GM23338 (cell line): ENCODE measurements around the gene RIGI. TPM values are rescaled to one million over a fixed set of nuclear protein-coding genes. Genes with fewer than 3 reads are reported as not detected.
A peak's percentile ranks its signal among the peaks of the same experiment; 100 is the strongest.

Source experiments
- ATAC-seq: fragments of 200-7000 bp; cut with Tn5 transposase; 3 replicates; pipeline ENCODE4 v1.9.1; 2020
- DNase-seq: peaks from one replicate; pipeline ENCODE4 v3.0.0-alpha.2; 2015; ENCODE audit warnings: low spot score
- H2AFZ ChIP-seq: fragments of 200-600 bp; sonication (generic); 2 replicates; pipeline ENCODE4 v1.8.0; 2016; ENCODE audit warnings: antibody characterized with exemption, mild to moderate bottlenecking, moderate library complexity
- H3F3A ChIP-seq: fragments of 200-600 bp; sonication (generic); replicated peaks from 2 replicates; pipeline ENCODE4 v1.8.0; 2017; ENCODE audit warnings: antibody characterized with exemption, mixed run types, low read depth
- H3K27ac ChIP-seq: fragments of 200-600 bp; sonication (generic); 2 replicates; pipeline ENCODE4 v1.6.1; 2016; ENCODE audit warnings: low read depth
- H3K27me3 ChIP-seq: fragments of 200-600 bp; sonication (generic); 2 replicates; pipeline ENCODE4 v1.8.0; 2016; ENCODE audit warnings: mild to moderate bottlenecking, mixed run types, moderate library complexity; ENCODE audit not compliant: insufficient read depth
- H3K36me3 ChIP-seq: fragments of 200-600 bp; sonication (generic); 2 replicates; pipeline ENCODE4 v1.8.0; 2016; ENCODE audit warnings: mild to moderate bottlenecking; ENCODE audit not compliant: insufficient read depth
- H3K4me1 ChIP-seq: fragments of 200-600 bp; sonication (generic); 2 replicates; pipeline ENCODE4 v1.8.0; 2016; ENCODE audit warnings: mild to moderate bottlenecking, moderate library complexity; ENCODE audit not compliant: insufficient read depth
- H3K4me2 ChIP-seq: fragments of 200-600 bp; sonication (generic); 2 replicates; pipeline ENCODE4 v1.7.1; 2017; ENCODE audit warnings: mixed run types
- H3K4me3 ChIP-seq: fragments of 200-600 bp; sonication (generic); 2 replicates; pipeline ENCODE4 v1.6.1; 2016; ENCODE audit warnings: mixed run types
- H3K79me2 ChIP-seq: fragments of 200-600 bp; sonication (generic); replicated peaks from 2 replicates; pipeline ENCODE4 v1.8.0; 2017; ENCODE audit warnings: mild to moderate bottlenecking; ENCODE audit not compliant: insufficient read depth
- H3K9me2 ChIP-seq: fragments of 200-600 bp; sonication (generic); 2 replicates; pipeline ENCODE4 v1.8.0; 2017; ENCODE audit not compliant: insufficient read depth
- H4K20me1 ChIP-seq: fragments of 200-600 bp; sonication (generic); replicated peaks from 2 replicates; pipeline ENCODE4 v1.8.0; 2017; ENCODE audit warnings: mild to moderate bottlenecking; ENCODE audit not compliant: insufficient read depth
- H3K27ac Mint-ChIP-seq: 2 replicates; pipeline ENCODE4 v1.8.0; 2020; ENCODE audit warnings: inconsistent platforms, mild to moderate bottlenecking, moderate library complexity, mixed read lengths
- H3K27me3 Mint-ChIP-seq: 3 replicates; pipeline ENCODE4 v1.8.0; 2022; ENCODE audit warnings: low read depth, mild to moderate bottlenecking, moderate library complexity, mixed read lengths, inconsistent platforms; ENCODE audit not compliant: insufficient read depth, poor library complexity
- H3K36me3 Mint-ChIP-seq: 3 replicates; pipeline ENCODE4 v1.8.0; 2021; ENCODE audit warnings: low read depth, mild to moderate bottlenecking, inconsistent platforms, moderate library complexity, mixed read lengths
- H3K4me1 Mint-ChIP-seq: 3 replicates; pipeline ENCODE4 v1.8.0; 2020; ENCODE audit warnings: mild to moderate bottlenecking, inconsistent platforms, mixed read lengths
- H3K4me3 Mint-ChIP-seq: 3 replicates; pipeline ENCODE4 v1.8.0; 2021; ENCODE audit warnings: moderate library complexity, mild to moderate bottlenecking, inconsistent platforms, mixed read lengths
- H3K9me3 Mint-ChIP-seq: 3 replicates; pipeline ENCODE4 v1.8.0; 2020; ENCODE audit warnings: moderate library complexity, mild to moderate bottlenecking, inconsistent platforms, mixed read lengths
- CREB1 ChIP-seq: fragments of 250-450 bp; sonication (Bioruptor Pico); IDR thresholded peaks from 2 replicates; pipeline ENCODE4 v1.5.0; 2020; ENCODE audit warnings: low read depth, mild to moderate bottlenecking, moderate library complexity
- ETS1 ChIP-seq: IDR thresholded peaks from 2 replicates; pipeline ENCODE4 v1.6.1; 2016; ENCODE audit warnings: antibody characterized with exemption
- EZH2 ChIP-seq: fragments of 200-600 bp; sonication (generic); IDR thresholded peaks from one replicate; pipeline ENCODE4 v1.8.0; 2017; ENCODE audit warnings: antibody characterized with exemption, mild to moderate bottlenecking, low read depth; ENCODE audit not compliant: unreplicated experiment
- EZH2phosphoT487 ChIP-seq: fragments of 200-600 bp; sonication (generic); IDR thresholded peaks from one replicate; pipeline ENCODE4 v1.8.1; 2018; ENCODE audit warnings: antibody characterized with exemption; ENCODE audit not compliant: unreplicated experiment
- JUNB ChIP-seq: IDR thresholded peaks from one replicate; pipeline ENCODE4 v1.6.1; 2016; ENCODE audit warnings: antibody characterized with exemption; ENCODE audit not compliant: unreplicated experiment
- NANOG ChIP-seq: IDR thresholded peaks from 2 replicates; pipeline ENCODE4 v1.6.1; 2016; ENCODE audit warnings: antibody characterized with exemption, borderline replicate concordance
- POLR2AphosphoS5 ChIP-seq: IDR thresholded peaks from 2 replicates; pipeline ENCODE4 v1.6.1; 2016; ENCODE audit warnings: antibody characterized with exemption, low read depth
- STAT1 ChIP-seq: IDR thresholded peaks from one replicate; pipeline ENCODE4 v1.6.1; 2016; ENCODE audit warnings: antibody characterized with exemption; ENCODE audit not compliant: unreplicated experiment
- ZNF114 ChIP-seq: fragments of 250-450 bp; sonication (Bioruptor Pico); IDR thresholded peaks from 2 replicates; pipeline ENCODE4 v1.5.0; 2020; ENCODE audit warnings: mild to moderate bottlenecking, moderate library complexity
- ZNF331 ChIP-seq: fragments of 250-450 bp; sonication (Bioruptor Pico); IDR thresholded peaks from 2 replicates; pipeline ENCODE4 v1.5.0; 2020; ENCODE audit warnings: low read depth, mild to moderate bottlenecking, moderate library complexity
- long read RNA-seq: library from polyadenylated mRNA; unstranded; transcript quantifications from one replicate; pipeline ENCODE4 v2.0.0, GENCODE V29; 2020; ENCODE audit not compliant: unreplicated experiment
- polyA plus RNA-seq: library from polyadenylated mRNA; unstranded; fragments of >200 nt; fragmentation: Nextera tagmentation; extraction: Ambion mirVana; gene quantifications from 2 replicates; pipeline ENCODE4 v1.2.1, GENCODE V29; 2016
- total RNA-seq: library from RNA; depleted of rRNA; stranded (reverse); fragments of >200 nt; shearing (Covaris generic); gene quantifications from 2 replicates; pipeline ENCODE4 v1.2.3, GENCODE V29; 2014; rRNA removed
- TF ChIP-seq, protein P1 (sequence below), 2 experiments: fragments of 200-600 bp in 1 of 2; sonication (generic) in 1 of 2; conservative IDR thresholded peaks; 2 replicates each; pipeline versions ENCODE4 v1.5.1 to v1.6.1; 2016 to 2017; ENCODE audit warnings: antibody characterized with exemption in 2 of 2, low read depth in 2 of 2, mild to moderate bottlenecking in 2 of 2, moderate library complexity in 1 of 2
- TF ChIP-seq, protein P2 (sequence below): IDR thresholded peaks from one replicate; pipeline ENCODE4 v1.6.1; 2018; ENCODE audit warnings: antibody characterized with exemption; ENCODE audit not compliant: unreplicated experiment

RIGI gene
- 12.9 and 14.2 TPM in 2 replicates for total RNA-seq
- 10.9 and 14.7 TPM in 2 replicates for polyA plus RNA-seq
- long read RNA-seq, full-length matches to known transcripts = 1 of 9 reads
- long read RNA-seq, partial matches to known transcripts = 6 of 9 reads
- long read RNA-seq, other reads (novel, unspliced or antisense) = 2 of 9 reads

DNA sequence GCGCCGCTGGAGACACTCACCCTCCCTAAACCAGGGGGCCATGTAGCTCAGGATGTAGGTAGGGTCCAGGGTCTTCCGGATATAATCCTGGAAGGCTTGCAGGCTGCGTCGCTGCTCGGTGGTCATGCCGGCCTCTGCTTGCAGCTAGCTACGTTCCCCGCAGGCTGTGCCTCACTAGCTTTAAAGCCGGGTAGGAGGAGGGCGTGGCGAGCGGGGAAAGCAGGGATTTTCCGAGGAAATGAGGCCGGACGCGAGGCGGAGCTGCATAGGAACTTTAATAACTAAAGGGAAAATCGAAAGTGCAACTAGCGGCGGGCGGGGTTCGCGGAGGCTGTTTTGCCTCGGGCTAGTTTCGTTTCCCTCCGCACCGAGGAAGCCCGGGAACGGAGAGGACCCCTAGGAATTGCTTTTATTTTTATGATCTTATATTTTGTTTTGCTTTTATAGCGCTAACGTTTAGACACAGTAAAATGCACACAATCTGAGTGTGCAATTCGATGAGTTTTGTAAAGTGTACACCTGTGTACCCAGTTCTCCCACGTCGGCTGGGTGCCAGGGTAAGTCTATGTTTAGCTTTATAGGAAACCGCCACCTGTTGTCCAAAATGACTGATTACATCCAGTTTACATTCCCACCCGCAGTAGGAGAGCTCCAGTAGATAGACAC, at the start of gene RIGI:
Gene RIGI, minus strand, starts transcription at position 156 of the 666 bp plus-strand sequence. Its CDS starts 30 bp downstream, at position 126.
- H3K9me2 ChIP-seq = no peaks in the 10 kb centered on the region
- H4K20me1 ChIP-seq = no peaks in the 10 kb centered on the region
- Mint-ChIP-seq H3K9me3 (peaks cover 16% of the 10 kb centered on the region; the same call in 2 of the 3 replicates), H3K27ac (peak within 1 kb of the TSS; percentile 85), H3K36me3 (peaks cover 29% of the 10 kb centered on the region), H3K4me1 (peaks cover 18% of the 10 kb centered on the region), H3K4me3 (peak within 1 kb of the TSS; percentile 89), H3K27me3 (peaks cover 7% of the 10 kb centered on the region)
- H3K27ac ChIP-seq = peak within 1 kb of the TSS; percentile 90
- TF ChIP-seq JUNB (no peak), POLR2AphosphoS5 (peak; percentile 79)
- TF ChIP-seq, protein P1, sequence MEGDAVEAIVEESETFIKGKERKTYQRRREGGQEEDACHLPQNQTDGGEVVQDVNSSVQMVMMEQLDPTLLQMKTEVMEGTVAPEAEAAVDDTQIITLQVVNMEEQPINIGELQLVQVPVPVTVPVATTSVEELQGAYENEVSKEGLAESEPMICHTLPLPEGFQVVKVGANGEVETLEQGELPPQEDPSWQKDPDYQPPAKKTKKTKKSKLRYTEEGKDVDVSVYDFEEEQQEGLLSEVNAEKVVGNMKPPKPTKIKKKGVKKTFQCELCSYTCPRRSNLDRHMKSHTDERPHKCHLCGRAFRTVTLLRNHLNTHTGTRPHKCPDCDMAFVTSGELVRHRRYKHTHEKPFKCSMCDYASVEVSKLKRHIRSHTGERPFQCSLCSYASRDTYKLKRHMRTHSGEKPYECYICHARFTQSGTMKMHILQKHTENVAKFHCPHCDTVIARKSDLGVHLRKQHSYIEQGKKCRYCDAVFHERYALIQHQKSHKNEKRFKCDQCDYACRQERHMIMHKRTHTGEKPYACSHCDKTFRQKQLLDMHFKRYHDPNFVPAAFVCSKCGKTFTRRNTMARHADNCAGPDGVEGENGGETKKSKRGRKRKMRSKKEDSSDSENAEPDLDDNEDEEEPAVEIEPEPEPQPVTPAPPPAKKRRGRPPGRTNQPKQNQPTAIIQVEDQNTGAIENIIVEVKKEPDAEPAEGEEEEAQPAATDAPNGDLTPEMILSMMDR (conservative IDR thresholded peaks at IDR 0.05; ENCODE audit: low read depth in 2 of 2) = peak; percentile 65 to 72
- ATAC-seq (peak; percentile 85), DNase-seq (peak; percentile 91)
- H3K4me1 ChIP-seq = peaks cover 13% of the 10 kb centered on the region
- peak within 1 kb of the TSS; percentile 88 for H3K4me2 ChIP-seq
- H3K79me2 ChIP-seq = peaks cover 31% of the 10 kb centered on the region
- no peaks in the 10 kb centered on the region; the same call in 1 of the 2 replicates for H3K36me3 ChIP-seq
- H3F3A ChIP-seq = no peaks in the 10 kb centered on the region
- peak within 1 kb of the TSS; percentile 80 for H2AFZ ChIP-seq
- peak within 1 kb of the TSS; percentile 88 for H3K4me3 ChIP-seq
- H3K27me3 ChIP-seq = no peaks in the 10 kb centered on the region

DNA sequence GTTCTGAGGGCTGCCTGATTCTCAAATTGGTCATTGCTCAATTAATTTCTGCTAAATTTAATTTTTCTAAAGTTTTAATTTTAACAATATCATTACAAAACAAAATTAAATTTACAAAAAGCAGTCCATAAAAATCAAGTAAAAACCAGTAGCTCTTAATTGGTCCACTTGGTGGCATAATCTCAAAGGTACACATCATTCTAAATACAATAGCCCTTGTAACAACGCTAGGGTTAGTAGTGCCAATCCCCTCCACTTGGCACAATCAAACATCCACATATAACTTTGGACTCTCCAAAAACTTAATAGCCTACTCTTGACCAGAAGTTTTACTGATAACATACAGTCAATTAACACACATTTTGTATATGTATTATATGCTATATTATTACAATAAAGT, 48.9 kb upstream of the RIGI start:
- Mint-ChIP-seq H3K9me3 (no peaks in the 10 kb centered on the region), H3K4me1 (peaks cover 14% of the 10 kb centered on the region; the same call in 2 of the 3 replicates), H3K27ac (no peak overlapping the region), H3K4me3 (no peak overlapping the region), H3K27me3 (peaks cover 8% of the 10 kb centered on the region), H3K36me3 (peaks cover 5% of the 10 kb centered on the region)
- peaks cover 29% of the 10 kb centered on the region for H3K79me2 ChIP-seq
- H3F3A ChIP-seq = no peaks in the 10 kb centered on the region
- H3K27ac ChIP-seq = no peak overlapping the region
- H3K9me2 ChIP-seq = no peaks in the 10 kb centered on the region
- H3K4me2 ChIP-seq = no peak overlapping the region
- peaks cover 11% of the 10 kb centered on the region for H3K4me1 ChIP-seq
- DNase-seq = no peak
- no peak overlapping the region for H2AFZ ChIP-seq
- no peak for ATAC-seq
- H3K36me3 ChIP-seq = 0 out of 2 replicates have a peak, but pooled peaks cover 3% of the 10 kb centered on the region
- no peaks in the 10 kb centered on the region for H3K27me3 ChIP-seq
- no peak overlapping the region for H3K4me3 ChIP-seq
- no peaks in the 10 kb centered on the region for H4K20me1 ChIP-seq
- TF ChIP-seq ZNF114 (CRISPR knock-in tag) (no peak), EZH2 (no peak), CREB1 (CRISPR knock-in tag) (no peak), ZNF331 (CRISPR knock-in tag) (no peak), ETS1 (no peak), POLR2AphosphoS5 (no peak), NANOG (no peak), STAT1 (no peak), EZH2phosphoT487 (no peak)
- TF ChIP-seq, protein P2, sequence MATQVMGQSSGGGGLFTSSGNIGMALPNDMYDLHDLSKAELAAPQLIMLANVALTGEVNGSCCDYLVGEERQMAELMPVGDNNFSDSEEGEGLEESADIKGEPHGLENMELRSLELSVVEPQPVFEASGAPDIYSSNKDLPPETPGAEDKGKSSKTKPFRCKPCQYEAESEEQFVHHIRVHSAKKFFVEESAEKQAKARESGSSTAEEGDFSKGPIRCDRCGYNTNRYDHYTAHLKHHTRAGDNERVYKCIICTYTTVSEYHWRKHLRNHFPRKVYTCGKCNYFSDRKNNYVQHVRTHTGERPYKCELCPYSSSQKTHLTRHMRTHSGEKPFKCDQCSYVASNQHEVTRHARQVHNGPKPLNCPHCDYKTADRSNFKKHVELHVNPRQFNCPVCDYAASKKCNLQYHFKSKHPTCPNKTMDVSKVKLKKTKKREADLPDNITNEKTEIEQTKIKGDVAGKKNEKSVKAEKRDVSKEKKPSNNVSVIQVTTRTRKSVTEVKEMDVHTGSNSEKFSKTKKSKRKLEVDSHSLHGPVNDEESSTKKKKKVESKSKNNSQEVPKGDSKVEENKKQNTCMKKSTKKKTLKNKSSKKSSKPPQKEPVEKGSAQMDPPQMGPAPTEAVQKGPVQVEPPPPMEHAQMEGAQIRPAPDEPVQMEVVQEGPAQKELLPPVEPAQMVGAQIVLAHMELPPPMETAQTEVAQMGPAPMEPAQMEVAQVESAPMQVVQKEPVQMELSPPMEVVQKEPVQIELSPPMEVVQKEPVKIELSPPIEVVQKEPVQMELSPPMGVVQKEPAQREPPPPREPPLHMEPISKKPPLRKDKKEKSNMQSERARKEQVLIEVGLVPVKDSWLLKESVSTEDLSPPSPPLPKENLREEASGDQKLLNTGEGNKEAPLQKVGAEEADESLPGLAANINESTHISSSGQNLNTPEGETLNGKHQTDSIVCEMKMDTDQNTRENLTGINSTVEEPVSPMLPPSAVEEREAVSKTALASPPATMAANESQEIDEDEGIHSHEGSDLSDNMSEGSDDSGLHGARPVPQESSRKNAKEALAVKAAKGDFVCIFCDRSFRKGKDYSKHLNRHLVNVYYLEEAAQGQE = no peak
- TF ChIP-seq, protein P1 (conservative IDR thresholded peaks at IDR 0.05; ENCODE audit: low read depth in 2 of 2) = no peak
